HG03432 (cell line): ENCODE data around the gene SLC36A1.
"Not testable (repeated sequence)": the region's sequence is repeated elsewhere in the genome, so short reads cannot be mapped to it uniquely, and the experiment has no call there.

Experiments
- ATAC-seq: cut with Tn5 transposase; IDR thresholded peaks from one replicate; pipeline ENCODE4 v1.9.1; 2021; ENCODE audit warnings: mild to moderate bottlenecking, moderate library complexity; ENCODE audit not compliant: unreplicated experiment

SLC36A1 gene

GRCh38 chr5:151483176-151483575 is 35.8 kb downstream of the SLC36A1 start:
- no peak for ATAC-seq

- ATAC-seq: no peak
These were observed 36.2 kb downstream of the SLC36A1 start for GRCh38 chr5:151483647-151484046.

- ATAC-seq: no peak
These were observed 40.1 kb downstream of the SLC36A1 start for GRCh38 chr5:151487544-151487943.

- no peak for ATAC-seq
These were observed 43.2 kb downstream of the SLC36A1 start for GRCh38 chr5:151490627-151491026.

- ATAC-seq: no peak
These were observed 43.7 kb downstream of the SLC36A1 start for GRCh38 chr5:151491062-151491461.

- no peak for ATAC-seq
These were observed 45.3 kb downstream of the SLC36A1 start for GRCh38 chr5:151492729-151493128.

GRCh38 chr5:151493665-151494064 is 46.3 kb downstream of the SLC36A1 start:
- ATAC-seq: no peak

- no peak for ATAC-seq
These were observed 47.9 kb downstream of the SLC36A1 start for GRCh38 chr5:151495320-151495719.

GRCh38 chr5:151496041-151496484 is 48.7 kb downstream of the SLC36A1 start:
- ATAC-seq: no peak

GRCh38 chr5:151497391-151498002 is 50.1 kb downstream of the SLC36A1 start:
- ATAC-seq: no peak

GRCh38 chr5:151498395-151499155 is 51.2 kb downstream of the SLC36A1 start:
- no peak for ATAC-seq

- ATAC-seq: no peak
These were observed 52.2 kb downstream of the SLC36A1 start for GRCh38 chr5:151499501-151500035.

- ATAC-seq: no peak
These were observed 56.6 kb downstream of the SLC36A1 start for GRCh38 chr5:151504006-151504405.

- not testable (repeated sequence) for ATAC-seq
These were observed 60.9 kb downstream of the SLC36A1 start for GRCh38 chr5:151508308-151508707.

- ATAC-seq: no peak
These were observed 61.8 kb downstream of the SLC36A1 start for GRCh38 chr5:151509231-151509630.

- ATAC-seq: no peak
These were observed 62.4 kb downstream of the SLC36A1 start for GRCh38 chr5:151509836-151510235.

GRCh38 chr5:151517122-151517920 is 69.9 kb downstream of the SLC36A1 start:
- no peak for ATAC-seq

GRCh38 chr5:151520294-151520693 is 72.9 kb downstream of the SLC36A1 start:
- ATAC-seq: no peak

- ATAC-seq: no peak
These were observed 74.8 kb downstream of the SLC36A1 start for GRCh38 chr5:151522226-151522625.

- ATAC-seq: peak; percentile 90
These were observed 75.9 kb downstream of the SLC36A1 start for GRCh38 chr5:151523335-151523734.

GRCh38 chr5:151528153-151528552 is 80.8 kb downstream of the SLC36A1 start:
- ATAC-seq: no peak
